K562 (cell line): ENCODE data around the gene FCRL6. TPM values are rescaled to one million over a fixed set of nuclear protein-coding genes. Genes with fewer than 3 reads are reported as not detected.

Experiments used
- ATAC-seq: fragments of 200-7000 bp; cut with Tn5 transposase; 3 replicates; pipeline ENCODE4 v1.9.1; 2020; ENCODE audit warnings: moderate library complexity
- BruUV-seq: library from RNA; stranded (reverse); fragments of 400-500 nt; replicated peaks from 2 replicates; lab custom pipeline; 2021; lab: Mats Ljungman, UMichigan
- CTCF ChIA-PET: fragments of 300-600 bp; formaldehyde crosslinking; extraction: SDS; loops from one replicate; lab custom pipeline; 2021; ENCODE audit warnings: low intra/inter-chr PET ratio; lab: Yijun Ruan, JAX
- POLR2A ChIA-PET: fragments of 300-600, 350-650 bp; sonication (Branson Sonifier 250); formaldehyde crosslinking; extraction: SDS; loops from one replicate; lab custom pipeline; 2021; ENCODE audit warnings: antibody characterized with exemption, inconsistent platforms; lab: Yijun Ruan, JAX
- DNase-seq, 4 experiments: peaks; one replicate each; pipeline versions ENCODE4 v3.0.0 to v3.0.0-alpha.2; 2011 to 2018; ENCODE audit warnings: low spot score in 3 of 4, mixed read lengths in 3 of 4; ENCODE audit errors: extremely low read depth in 1 of 4
- FAIRE-seq: peaks from 2 replicates; lab custom pipeline; 2011; peaks lifted over from hg19 to GRCh38; lab: Jason Lieb, UNC
- H2AFZ ChIP-seq: 2 replicates; pipeline ENCODE4 v1.6.0; 2011; ENCODE audit warnings: low read depth, low read length, control low read depth, inconsistent platforms
- H3K27ac ChIP-seq: fragments of 200-600 bp; 3 replicates; pipeline ENCODE4 v1.8.0; 2011; ENCODE audit warnings: low read depth, mild to moderate bottlenecking, control low read depth, inconsistent platforms, low read length, moderate library complexity, mixed read lengths; ENCODE audit errors: extremely low read depth
- H3K27me3 ChIP-seq, 2 experiments: fragments of 300-600 bp in 1 of 2; 2 replicates in 1 of 2; 3 replicates in 1 of 2; pipeline versions ENCODE4 v1.6.0 to v1.8.0; 2011; ENCODE audit warnings: inconsistent platforms in 2 of 2, low read length in 2 of 2, mild to moderate bottlenecking in 1 of 2, mixed read lengths in 1 of 2, moderate library complexity in 1 of 2; ENCODE audit not compliant: control insufficient read depth in 2 of 2, insufficient read depth in 2 of 2
- H3K36me3 ChIP-seq: fragments of 300-600 bp; 3 replicates; pipeline ENCODE4 v1.8.0; 2011; ENCODE audit warnings: mild to moderate bottlenecking, low read length, inconsistent platforms; ENCODE audit not compliant: control insufficient read depth, insufficient read depth
- H3K4me1 ChIP-seq, 2 experiments: fragments of 200-600 bp in 1 of 2; replicated peaks in 1 of 2; 2 replicates in 1 of 2; 3 replicates in 1 of 2; pipeline versions ENCODE4 v1.5.1 to v1.8.0; 2011; ENCODE audit warnings: inconsistent platforms in 2 of 2, low read length in 2 of 2, mild to moderate bottlenecking in 1 of 2, mixed read lengths in 1 of 2, moderate library complexity in 1 of 2; ENCODE audit not compliant: control insufficient read depth in 2 of 2, insufficient read depth in 2 of 2
- H3K4me2 ChIP-seq: 2 replicates; pipeline ENCODE4 v1.6.1; 2011; ENCODE audit warnings: low read length, control low read depth, inconsistent platforms, mixed read lengths; ENCODE audit not compliant: insufficient read depth
- H3K4me3 ChIP-seq: fragments of 200-600 bp; sonication (generic), shearing (Covaris generic); 2 replicates; pipeline ENCODE4 v1.5.1; 2016; ENCODE audit warnings: control low read depth, inconsistent platforms
- H3K79me2 ChIP-seq: fragments of 200-600 bp; 3 replicates; pipeline ENCODE4 v1.8.0; 2011; ENCODE audit warnings: low read length, inconsistent platforms; ENCODE audit not compliant: control insufficient read depth, insufficient read depth
- H3K9ac ChIP-seq, 2 experiments: 2 replicates each; pipeline versions ENCODE4 v1.6.0 to v1.6.1; 2011; ENCODE audit warnings: low read depth in 2 of 2, low read length in 2 of 2, control low read depth in 1 of 2, inconsistent platforms in 1 of 2, mild to moderate bottlenecking in 1 of 2, mixed read lengths in 1 of 2; ENCODE audit not compliant: insufficient read depth in 1 of 2
- H3K9me1 ChIP-seq: one replicate; pipeline ENCODE4 v1.6.0; 2011; ENCODE audit warnings: inconsistent platforms, mild to moderate bottlenecking, low read length, moderate library complexity; ENCODE audit not compliant: control insufficient read depth, insufficient read depth
- H3K9me3 ChIP-seq: replicated peaks from 2 replicates; pipeline ENCODE4 v1.5.1; 2011; ENCODE audit warnings: low read depth, low read length, inconsistent platforms; ENCODE audit not compliant: control insufficient read depth, insufficient read depth
- H4K20me1 ChIP-seq: replicated peaks from 2 replicates; pipeline ENCODE4 v1.6.1; 2011; ENCODE audit warnings: low read length, inconsistent platforms, mixed read lengths; ENCODE audit not compliant: control insufficient read depth, insufficient read depth
- ADNP ChIP-seq: fragments of 200-800 bp; sonication (Bioruptor generic); IDR thresholded peaks from 2 replicates; pipeline ENCODE4 v1.6.1; 2016; ENCODE audit warnings: missing genetic modification characterization, missing compliant biosample characterization
- BCOR ChIP-seq: fragments of 450-650 bp; IDR thresholded peaks from 2 replicates; pipeline ENCODE4 v1.6.1; 2016
- CHD1 ChIP-seq: fragments of 200-600 bp; sonication (generic); IDR thresholded peaks from one replicate; pipeline ENCODE4 v1.6.1; 2012; ENCODE audit warnings: mild to moderate bottlenecking, moderate library complexity, low read length, inconsistent platforms
- ESRRA ChIP-seq: fragments of 450-650 bp; IDR thresholded peaks from 2 replicates; pipeline ENCODE4 v1.6.1; 2014; ENCODE audit warnings: low read depth, mild to moderate bottlenecking, moderate library complexity, borderline replicate concordance
- HCFC1 ChIP-seq: IDR thresholded peaks from 2 replicates; pipeline ENCODE4 v1.6.1; 2012; ENCODE audit warnings: low read depth, low read length, improper control_type of control experiment
- PPARD ChIP-seq: fragments of 250-450 bp; sonication (Bioruptor Pico); IDR thresholded peaks from 2 replicates; pipeline ENCODE4 v1.8.0; 2022; ENCODE audit warnings: inconsistent platforms, mild to moderate bottlenecking, moderate library complexity
- RAD21 ChIP-seq, 2 experiments: fragments of 250-450 bp in 1 of 2; fragments of 450-650 bp in 1 of 2; sonication (Bioruptor Pico) in 1 of 2; formaldehyde crosslinking in 1 of 2; IDR thresholded peaks in 1 of 2; conservative IDR thresholded peaks in 1 of 2; 2 replicates each; pipeline versions ENCODE4 v1.4.0 to v1.8.0; 2020 to 2022; ENCODE audit warnings: mild to moderate bottlenecking in 2 of 2, moderate library complexity in 1 of 2
- RBM25 ChIP-seq: fragments of 200-400 bp; formaldehyde crosslinking; IDR thresholded peaks from 2 replicates; pipeline ENCODE4 v1.6.1; 2018; ENCODE audit warnings: low read length, low read depth, moderate library complexity; ENCODE audit not compliant: severe bottlenecking
- U2AF1 ChIP-seq: fragments of 200-400 bp; formaldehyde crosslinking; optimal IDR thresholded peaks from 2 replicates; pipeline ENCODE3; 2017; ENCODE audit warnings: mild to moderate bottlenecking, low read depth, low read length, moderate library complexity
- WGBS: fragments of 100-300 bp; shearing (Covaris generic); methylation state at CpG from one replicate; pipeline ENCODE4 v1.1.6; 2016; ENCODE audit warnings: low coverage, mixed read lengths; ENCODE audit not compliant: insufficient coverage; ENCODE audit errors: missing lambda C conversion rate; 5-methylcytosine and 5-hydroxymethylcytosine counted together
- in situ Hi-C: fragments of 300-500 bp; cut with MboI; formaldehyde crosslinking; loops from 4 replicates; pipeline ENCODE4 v1.15.0; 2018; ENCODE audit warnings: inconsistent platforms, mixed read lengths
- intact Hi-C: fragments of 100-400 bp; cut with micrococcal nuclease; formaldehyde crosslinking; loops from 2 replicates; pipeline ENCODE4 v1.14.2; 2022
- polyA plus RNA-seq, 8 experiments: library from polyadenylated mRNA; depleted of rRNA in 4 of 8; stranded (reverse) in 5 of 8; unstranded in 3 of 8; fragments of >200 nt; fragmentation: Nextera tagmentation in 2 of 8; fragmentation: Illumina TruSeq in 1 of 8; extraction: Ambion mirVana in 2 of 8; extraction: Trizol in 1 of 8; gene quantifications; 2 replicates each; pipeline versions ENCODE4 v1.2.1 to v1.2.3, GENCODE V29; 2011 to 2014; ENCODE audit warnings: inconsistent platforms in 1 of 8, missing spikeins in 1 of 8
- total RNA-seq, 7 experiments: library from RNA; depleted of rRNA in 6 of 7; stranded (reverse); fragments of >200 nt in 6 of 7; fragmentation: Illumina TruSeq in 2 of 7; extraction: Trizol in 2 of 7; gene quantifications; 2 replicates each; pipeline versions ENCODE4 v1.2.1 to v1.2.3, GENCODE V29; 2011 to 2021; ENCODE audit warnings: low replicate concordance in 1 of 7
- TF ChIP-seq, protein P1 (sequence below), 3 experiments: IDR thresholded peaks in 2 of 3; conservative IDR thresholded peaks in 1 of 3; 2 replicates each; pipeline ENCODE4 v1.5.1; 2011 to 2012; ENCODE audit warnings: low read length in 3 of 3, mild to moderate bottlenecking in 3 of 3, control low read depth in 2 of 3, improper control_type of control experiment in 1 of 3, inconsistent platforms in 1 of 3, low read depth in 1 of 3, mixed read lengths in 1 of 3, moderate library complexity in 1 of 3; ENCODE audit not compliant: insufficient read depth in 2 of 3

Gene FCRL6
- total and polyA plus RNA-seq, 9 of the 15 experiments (the other 6 are each of a cell fraction or from before 2014, with no cell fraction given) = not detected

DNA sequence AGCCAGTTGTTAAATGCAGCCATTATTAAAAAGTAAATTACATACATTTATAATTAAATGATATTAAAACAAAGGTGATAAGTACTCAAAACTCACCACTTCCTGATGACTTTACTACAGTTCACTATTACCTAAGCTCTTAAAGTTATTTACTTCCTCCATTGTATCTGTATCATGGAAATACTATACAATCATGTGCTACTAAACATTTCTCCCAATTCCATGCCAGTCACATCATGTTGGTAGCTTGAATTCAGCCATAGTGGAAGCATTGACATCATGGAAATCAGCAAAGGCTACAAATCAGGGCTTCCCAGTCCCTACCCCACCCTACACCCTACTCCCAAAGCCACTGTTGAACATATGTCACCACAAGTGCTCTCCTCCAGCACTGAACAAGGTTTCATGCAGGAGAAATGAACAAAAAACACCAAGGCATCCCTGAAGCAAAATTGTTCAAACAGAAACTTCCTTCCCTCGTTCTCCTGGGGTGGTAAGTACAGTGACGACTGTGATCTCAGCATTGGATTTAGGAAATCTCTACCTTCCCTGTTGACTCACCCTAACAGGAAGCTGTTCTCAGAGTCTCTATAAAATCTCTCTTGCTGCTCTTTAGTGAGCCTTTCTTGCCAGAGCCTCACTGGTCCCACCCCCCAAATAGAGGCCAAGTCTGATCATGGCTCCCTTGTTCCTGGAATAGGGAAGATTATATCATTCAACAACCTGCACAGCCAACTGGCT, 47.6 kb downstream of the FCRL6 start:
- H3K27ac ChIP-seq = no peak overlapping the region
- no peak for TF ChIP-seq HCFC1
- TF ChIP-seq, all 486 proteins: peak for 0
- H2AFZ ChIP-seq = no peak overlapping the region
- peaks cover 9 to 23% of the 10 kb centered on the region in 2 experiments; a peak in 3 of 5 replicates for H3K27me3 ChIP-seq
- POLR2A ChIA-PET = no interaction called here
- H3K4me2 ChIP-seq = no peak overlapping the region
- peaks cover 0 to 9% of the 10 kb centered on the region in 2 experiments; a peak in 2 of 5 replicates for H3K4me1 ChIP-seq
- no peak for FAIRE-seq
- CTCF ChIA-PET = no interaction called here
- no peak overlapping the region for H3K4me3 ChIP-seq
- BruUV-seq = no TSS peak
- no peaks in the 10 kb centered on the region for H3K36me3 ChIP-seq
- no peak for ATAC-seq
- peaks cover 3% of the 10 kb centered on the region for H3K9me1 ChIP-seq
- intact Hi-C loops = no loop called here
- 0% methylated on average over 2 of the region's 2 CpGs for WGBS
- no peaks in the 10 kb centered on the region for H4K20me1 ChIP-seq
- in situ Hi-C loops = no loop called here
- H3K9me3 ChIP-seq = no peaks in the 10 kb centered on the region
- H3K9ac ChIP-seq = no peak overlapping the region
- DNase-seq = no peak
- H3K79me2 ChIP-seq = no peaks in the 10 kb centered on the region

DNA sequence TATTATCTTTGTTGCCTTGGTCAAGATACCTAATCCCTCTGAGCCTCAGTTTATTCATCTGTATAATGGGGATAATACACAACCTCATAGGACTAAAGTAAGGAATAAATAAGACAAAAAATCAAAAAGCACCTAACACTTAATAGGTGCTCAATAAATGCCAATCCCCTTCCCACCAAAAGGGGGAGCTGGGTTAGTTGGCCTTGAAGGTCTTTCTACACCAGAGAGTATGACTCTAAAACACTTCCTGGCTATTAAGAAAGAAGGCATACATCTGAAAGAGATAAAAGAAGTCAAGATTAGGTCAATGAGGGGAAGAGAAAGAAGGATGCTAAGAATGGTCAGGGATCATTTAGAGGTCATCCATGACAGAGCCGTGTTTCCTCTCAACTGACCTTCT, 49.2 kb downstream of the FCRL6 start:
- FAIRE-seq = no peak
- Histone ChIP-seq H3K36me3 (no peaks in the 10 kb centered on the region), H2AFZ (no peak overlapping the region), H4K20me1 (no peaks in the 10 kb centered on the region), H3K4me2 (no peak overlapping the region), H3K4me3 (no peak overlapping the region), H3K4me1 (peaks cover 0 to 13% of the 10 kb centered on the region in 2 experiments; a peak in 2 of 5 replicates), H3K27ac (no peak overlapping the region), H3K79me2 (no peaks in the 10 kb centered on the region), H3K9me3 (no peaks in the 10 kb centered on the region), H3K9me1 (peaks cover 3% of the 10 kb centered on the region), H3K27me3 (peaks cover 5 to 28% of the 10 kb centered on the region in 2 experiments; a peak in 3 of 5 replicates), H3K9ac (no peak overlapping the region)
- no peak for DNase-seq
- in situ Hi-C loops (no loop called here), intact Hi-C loops (no loop called here)
- CTCF ChIA-PET = no interaction called here
- no peak for ATAC-seq
- no CpG with 5 or more reads among the region's 1 CpG for WGBS
- no TSS peak for BruUV-seq
- POLR2A ChIA-PET = interaction anchor here (0.9 kb wide), 1 partner anchor 11 kb away, joined by 5 read pairs; no protein-coding TSS in a partner anchor
- no peak for TF ChIP-seq PPARD
- peak; percentile 66 for TF ChIP-seq RBM25
- TF ChIP-seq U2AF1 = no peak
- peak; percentile 25; the same call in 1 of the 2 replicates for TF ChIP-seq BCOR
- TF ChIP-seq, protein P1, sequence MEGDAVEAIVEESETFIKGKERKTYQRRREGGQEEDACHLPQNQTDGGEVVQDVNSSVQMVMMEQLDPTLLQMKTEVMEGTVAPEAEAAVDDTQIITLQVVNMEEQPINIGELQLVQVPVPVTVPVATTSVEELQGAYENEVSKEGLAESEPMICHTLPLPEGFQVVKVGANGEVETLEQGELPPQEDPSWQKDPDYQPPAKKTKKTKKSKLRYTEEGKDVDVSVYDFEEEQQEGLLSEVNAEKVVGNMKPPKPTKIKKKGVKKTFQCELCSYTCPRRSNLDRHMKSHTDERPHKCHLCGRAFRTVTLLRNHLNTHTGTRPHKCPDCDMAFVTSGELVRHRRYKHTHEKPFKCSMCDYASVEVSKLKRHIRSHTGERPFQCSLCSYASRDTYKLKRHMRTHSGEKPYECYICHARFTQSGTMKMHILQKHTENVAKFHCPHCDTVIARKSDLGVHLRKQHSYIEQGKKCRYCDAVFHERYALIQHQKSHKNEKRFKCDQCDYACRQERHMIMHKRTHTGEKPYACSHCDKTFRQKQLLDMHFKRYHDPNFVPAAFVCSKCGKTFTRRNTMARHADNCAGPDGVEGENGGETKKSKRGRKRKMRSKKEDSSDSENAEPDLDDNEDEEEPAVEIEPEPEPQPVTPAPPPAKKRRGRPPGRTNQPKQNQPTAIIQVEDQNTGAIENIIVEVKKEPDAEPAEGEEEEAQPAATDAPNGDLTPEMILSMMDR (IDR thresholded peaks at IDR 0.05 in 2 of 3, conservative IDR thresholded peaks at IDR 0.05 in 1 of 3; ENCODE audit: insufficient read depth in 2 of 3, low read depth in 1 of 3, low read length in 3 of 3) = peak in 2 of 3 experiments; percentile 20 to 31; a peak in 3 of 6 replicates
- TF ChIP-seq CHD1 = no peak
- 0 out of 4 replicates have a peak, but pooled peaks of 1 of the 2 experiments have one; percentile 5 for TF ChIP-seq RAD21 (CRISPR knock-in tag; conservative IDR thresholded peaks at IDR 0.05 in 1 of 2, IDR thresholded peaks at IDR 0.05 in 1 of 2)
- 0 out of 2 replicates have a peak, but pooled peaks have one; percentile 28 for TF ChIP-seq ADNP (tag)
- 0 out of 2 replicates have a peak, but pooled peaks have one; percentile 18 for TF ChIP-seq ESRRA
